HepG2 (cell line): ENCODE measurements around the gene PHACTR1. TPM values are rescaled to one million over a fixed set of nuclear protein-coding genes. Genes with fewer than 3 reads are reported as not detected.

Source experiments
- ATAC-seq: fragments of 200-7000 bp; cut with Tn5 transposase; 3 replicates; pipeline ENCODE4 v1.9.1; 2020; ENCODE audit warnings: mild to moderate bottlenecking, moderate library complexity
- BruUV-seq: library from RNA; stranded (reverse); fragments of 400-500 nt; replicated peaks from 2 replicates; lab custom pipeline; 2021; lab: Mats Ljungman, UMichigan
- CTCF ChIA-PET: fragments of 300-600 bp; formaldehyde crosslinking; extraction: SDS; loops from one replicate; lab custom pipeline; 2021; ENCODE audit warnings: low total read pairs, inconsistent platforms, low intra/inter-chr PET ratio; lab: Yijun Ruan, JAX
- POLR2A ChIA-PET: fragments of 350-600 bp; sonication (Branson Sonifier 250); formaldehyde crosslinking; loops from one replicate; lab custom pipeline; 2020; ENCODE audit warnings: antibody characterized with exemption, inconsistent platforms; lab: Yijun Ruan, JAX
- DNase-seq: peaks from one replicate; pipeline ENCODE4 v3.0.0-alpha.2; 2015; ENCODE audit warnings: low spot score
- FAIRE-seq: peaks from 3 replicates; lab custom pipeline; 2011; peaks lifted over from hg19 to GRCh38; lab: Jason Lieb, UNC
- H2AFZ ChIP-seq: one replicate; pipeline ENCODE4 v1.6.1; 2011; ENCODE audit warnings: low read length, inconsistent platforms
- H3K27ac ChIP-seq: fragments of 300-600 bp; 3 replicates; pipeline ENCODE4 v1.8.0; 2011; ENCODE audit warnings: mixed run types, mild to moderate bottlenecking, mixed read lengths, low read length, inconsistent platforms; ENCODE audit not compliant: insufficient read depth; ENCODE audit errors: extremely low read length
- H3K27me3 ChIP-seq, 2 experiments: fragments of 200-600 bp in 1 of 2; 2 replicates in 1 of 2; 3 replicates in 1 of 2; pipeline versions ENCODE4 v1.6.0 to v1.8.0; 2011; ENCODE audit warnings: low read length in 2 of 2, mild to moderate bottlenecking in 2 of 2, moderate library complexity in 2 of 2, inconsistent platforms in 1 of 2; ENCODE audit not compliant: insufficient read depth in 2 of 2, control insufficient read depth in 1 of 2
- H3K36me3 ChIP-seq, 2 experiments: fragments of 200-600 bp in 1 of 2; replicated peaks in 1 of 2; 2 replicates in 1 of 2; 3 replicates in 1 of 2; pipeline versions ENCODE4 v1.5.1 to v1.8.0; 2011; ENCODE audit warnings: low read length in 2 of 2, inconsistent platforms in 1 of 2; ENCODE audit not compliant: insufficient read depth in 2 of 2, control insufficient read depth in 1 of 2
- H3K4me1 ChIP-seq: 2 replicates; pipeline ENCODE4 v1.5.1; 2012; ENCODE audit warnings: low read length, inconsistent platforms; ENCODE audit not compliant: insufficient read depth
- H3K4me2 ChIP-seq: 2 replicates; pipeline ENCODE4 v1.6.0; 2011; ENCODE audit warnings: low read depth, low read length, inconsistent platforms
- H3K4me3 ChIP-seq, 3 experiments: fragments of 200-600 bp in 1 of 3; sonication (generic), shearing (Covaris generic) in 1 of 3; replicated peaks in 1 of 3; 2 replicates each; pipeline ENCODE4 v1.5.1; 2011 to 2016; ENCODE audit warnings: low read length in 3 of 3, inconsistent platforms in 2 of 3, low read depth in 2 of 3, mild to moderate bottlenecking in 2 of 3, control low read depth in 1 of 3, mixed read lengths in 1 of 3; ENCODE audit not compliant: insufficient read depth in 1 of 3
- H3K79me2 ChIP-seq: one replicate; pipeline ENCODE4 v1.6.1; 2011; ENCODE audit warnings: low read length, inconsistent platforms; ENCODE audit not compliant: insufficient read depth
- H3K9ac ChIP-seq: 2 replicates; pipeline ENCODE4 v1.6.0; 2011; ENCODE audit warnings: mild to moderate bottlenecking, low read depth, low read length, inconsistent platforms; ENCODE audit not compliant: insufficient read depth
- H3K9me3 ChIP-seq: 2 replicates; pipeline ENCODE4 v1.5.1; 2012; ENCODE audit warnings: mild to moderate bottlenecking, low read length
- H4K20me1 ChIP-seq: 2 replicates; pipeline ENCODE4 v1.6.0; 2011; ENCODE audit warnings: inconsistent platforms, mild to moderate bottlenecking, low read length, moderate library complexity; ENCODE audit not compliant: insufficient read depth
- ARNT ChIP-seq: fragments of 450-650 bp; IDR thresholded peaks from 2 replicates; pipeline ENCODE4 v1.6.1; 2017
- ATRX ChIP-seq: sonication (generic); formaldehyde crosslinking; IDR thresholded peaks from 2 replicates; pipeline ENCODE4 v1.4.0; 2020; ENCODE audit warnings: missing genetic modification reagents, borderline replicate concordance
- CAMTA2 ChIP-seq: sonication (generic); formaldehyde crosslinking; IDR thresholded peaks from 2 replicates; pipeline ENCODE4 v1.4.0; 2020; ENCODE audit warnings: mild to moderate bottlenecking, missing genetic modification reagents, borderline replicate concordance
- EP300 ChIP-seq, 3 experiments: sonication (generic) in 1 of 3; formaldehyde crosslinking in 1 of 3; IDR thresholded peaks; 2 replicates each; pipeline versions ENCODE4 v1.5.1 to v1.6.1; 2011 to 2020; ENCODE audit warnings: low read depth in 2 of 3, low read length in 2 of 3, borderline replicate concordance in 1 of 3, improper control_type of control experiment in 1 of 3, mild to moderate bottlenecking in 1 of 3, missing genetic modification reagents in 1 of 3, moderate library complexity in 1 of 3
- JDP2 ChIP-seq: sonication (generic); formaldehyde crosslinking; IDR thresholded peaks from 2 replicates; pipeline ENCODE4 v1.8.1; 2022; ENCODE audit warnings: missing genetic modification reagents, borderline replicate concordance
- MAFF ChIP-seq: IDR thresholded peaks from 2 replicates; pipeline ENCODE4 v1.6.1; 2011; ENCODE audit warnings: low read depth, low read length, improper control_type of control experiment
- MAFK ChIP-seq, 2 experiments: IDR thresholded peaks in 1 of 2; conservative IDR thresholded peaks in 1 of 2; 2 replicates each; pipeline ENCODE4 v1.6.1; 2011; ENCODE audit warnings: improper control_type of control experiment in 2 of 2, low read length in 2 of 2
- TFE3 ChIP-seq: IDR thresholded peaks from 2 replicates; pipeline ENCODE4 v1.6.1; 2016
- WIZ ChIP-seq: sonication (generic); formaldehyde crosslinking; IDR thresholded peaks from 2 replicates; pipeline ENCODE4 v1.5.1; 2020; ENCODE audit warnings: mild to moderate bottlenecking, missing genetic modification reagents
- ZNF644 ChIP-seq: IDR thresholded peaks from 2 replicates; pipeline ENCODE4 v1.6.1; 2016; ENCODE audit warnings: low read depth
- ZNF775 ChIP-seq: sonication (generic); formaldehyde crosslinking; IDR thresholded peaks from 2 replicates; pipeline ENCODE4 v1.4.0; 2020; ENCODE audit warnings: missing genetic modification reagents, mild to moderate bottlenecking, moderate library complexity, borderline replicate concordance
- WGBS: methylation state at CpG from one replicate; pipeline ENCODE4 v1.1.6; 2017; ENCODE audit warnings: low lambda C conversion rate; 5-methylcytosine and 5-hydroxymethylcytosine counted together
- in situ Hi-C: cut with HindIII; loops from 2 replicates; pipeline ENCODE4 v1.10.0; 2017; ENCODE audit warnings: low pct_unique_long_range_greater_than_20kb; ENCODE audit not compliant: extremely low pct_ligation_motif_present
- intact Hi-C: fragments of 100-400 bp; cut with micrococcal nuclease; formaldehyde crosslinking; loops from one replicate; pipeline ENCODE4 v1.10.0; 2022; ENCODE audit not compliant: unreplicated experiment
- polyA plus RNA-seq, 8 experiments: library from polyadenylated mRNA; depleted of rRNA in 3 of 8; stranded (reverse) in 7 of 8; unstranded in 1 of 8; fragments of >200 nt; fragmentation: Illumina TruSeq in 4 of 8; extraction: Trizol in 4 of 8; gene quantifications; 2 replicates each; pipeline versions ENCODE4 v1.2.1 to v1.2.3, GENCODE V29; 2011 to 2016; ENCODE audit warnings: low read depth in 4 of 8, missing spikeins in 1 of 8, mixed read lengths in 1 of 8; ENCODE audit not compliant: insufficient read depth in 1 of 8
- total RNA-seq, 5 experiments: library from RNA; depleted of rRNA; stranded (reverse); fragments of >200 nt; fragmentation: Illumina TruSeq; extraction: Trizol; gene quantifications; 2 replicates each; pipeline ENCODE4 v1.2.3, GENCODE V29; 2016; ENCODE audit warnings: low read depth in 1 of 5

The PHACTR1 gene
- total and polyA plus RNA-seq, 2 of the 13 experiments (the other 11 are each of a cell fraction or from before 2014, with no cell fraction given), result 0.09 TPM; not detected in 1

- no peak overlapping the region for H3K4me2 ChIP-seq
- CTCF ChIA-PET, result no interaction called here
Measured at GRCh38 chr6:13007744-13008143, 291.2 kb downstream of the PHACTR1 start.

GRCh38 chr6:13009031-13009430 is 292.5 kb downstream of the PHACTR1 start:
- BruUV-seq, result no TSS peak
- ATAC-seq (no peak), FAIRE-seq (no peak), DNase-seq (no peak)
- Histone ChIP-seq H2AFZ (no peak overlapping the region), H3K27me3 (peaks cover 11 to 48% of the 10 kb centered on the region in 2 experiments), H3K4me2 (no peak overlapping the region), H3K4me3 (no peak overlapping the region), H3K9me3 (no peaks in the 10 kb centered on the region), H4K20me1 (no peaks in the 10 kb centered on the region), H3K36me3 (no peaks in the 10 kb centered on the region), H3K27ac (no peak overlapping the region), H3K79me2 (no peaks in the 10 kb centered on the region), H3K4me1 (no peaks in the 10 kb centered on the region), H3K9ac (no peak overlapping the region)
- CTCF ChIA-PET, result no interaction called here
- POLR2A ChIA-PET, result no interaction called here
- in situ Hi-C loops, result no loop called here
- 24% methylated on average over 3 of the region's 3 CpGs for WGBS
- intact Hi-C loops, result no loop called here
- TF ChIP-seq WIZ (CRISPR knock-in tag) (no peak), EP300 (IDR thresholded peaks at IDR 0.05; ENCODE audit: low read depth in 2 of 2, low read length in 2 of 2) (no peak), EP300 (CRISPR knock-in tag; IDR thresholded peaks at IDR 0.05; ENCODE audit: borderline replicate concordance) (no peak), ATRX (CRISPR knock-in tag) (no peak), ZNF775 (CRISPR knock-in tag) (no peak), ZNF644 (CRISPR knock-in tag) (no peak), CAMTA2 (CRISPR knock-in tag) (no peak), TFE3 (CRISPR knock-in tag) (no peak), JDP2 (no peak)

More at GRCh38 chr6:13007744-13008143, 291.2 kb downstream of the PHACTR1 start:
- Histone ChIP-seq H3K79me2 (no peaks in the 10 kb centered on the region), H3K4me3 (no peak overlapping the region), H2AFZ (no peak overlapping the region), H3K27me3 (peaks cover 5 to 38% of the 10 kb centered on the region in 2 experiments), H4K20me1 (no peaks in the 10 kb centered on the region), H3K9me3 (no peaks in the 10 kb centered on the region), H3K9ac (no peak overlapping the region), H3K4me1 (no peaks in the 10 kb centered on the region), H3K27ac (no peak overlapping the region), H3K36me3 (no peaks in the 10 kb centered on the region)
- DNase-seq, result no peak
- TF ChIP-seq MAFK (conservative IDR thresholded peaks at IDR 0.05 in 1 of 2, IDR thresholded peaks at IDR 0.05 in 1 of 2; ENCODE audit: low read length in 2 of 2) (peak; percentile 26 to 61; a peak in 3 of 4 replicates), MAFF (peak; percentile 41; the same call in 1 of the 2 replicates), ARNT (no peak)
- BruUV-seq, result no TSS peak
- intact Hi-C loops (no loop called here), in situ Hi-C loops (no loop called here)
- 2% methylated on average over 1 of the region's 1 CpG for WGBS
- FAIRE-seq, result no peak
- no peak for ATAC-seq
- POLR2A ChIA-PET, result no interaction called here
